Measurements from ENCODE around the gene CHD6. TPM values are rescaled to one million over a fixed set of nuclear protein-coding genes. Genes with fewer than 3 reads are reported as not detected.

CHD6 gene
- total RNA-seq, 1 experiment from 2014 or later = 26.6 TPM

DNA sequence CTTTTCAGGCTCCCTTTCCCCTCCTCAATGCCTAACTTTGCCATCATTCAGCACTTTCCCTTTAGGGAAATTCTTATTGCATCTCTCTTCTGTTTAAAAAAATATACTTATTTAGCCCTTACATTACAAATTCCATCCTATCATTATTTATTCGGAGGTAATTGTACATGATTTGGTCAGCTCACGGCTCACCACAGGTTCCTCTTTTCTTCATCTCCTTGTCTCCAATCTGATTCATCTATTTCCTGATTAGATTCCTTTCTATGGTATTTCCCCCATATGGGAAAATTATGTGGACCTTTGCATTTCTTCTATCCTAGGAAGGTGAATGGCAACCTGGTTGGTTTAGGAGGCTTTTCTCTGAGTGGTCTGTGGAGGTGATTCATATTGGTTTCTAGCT is 238.6 kb downstream of the CHD6 start:
- TF ChIP-seq, protein P1, sequence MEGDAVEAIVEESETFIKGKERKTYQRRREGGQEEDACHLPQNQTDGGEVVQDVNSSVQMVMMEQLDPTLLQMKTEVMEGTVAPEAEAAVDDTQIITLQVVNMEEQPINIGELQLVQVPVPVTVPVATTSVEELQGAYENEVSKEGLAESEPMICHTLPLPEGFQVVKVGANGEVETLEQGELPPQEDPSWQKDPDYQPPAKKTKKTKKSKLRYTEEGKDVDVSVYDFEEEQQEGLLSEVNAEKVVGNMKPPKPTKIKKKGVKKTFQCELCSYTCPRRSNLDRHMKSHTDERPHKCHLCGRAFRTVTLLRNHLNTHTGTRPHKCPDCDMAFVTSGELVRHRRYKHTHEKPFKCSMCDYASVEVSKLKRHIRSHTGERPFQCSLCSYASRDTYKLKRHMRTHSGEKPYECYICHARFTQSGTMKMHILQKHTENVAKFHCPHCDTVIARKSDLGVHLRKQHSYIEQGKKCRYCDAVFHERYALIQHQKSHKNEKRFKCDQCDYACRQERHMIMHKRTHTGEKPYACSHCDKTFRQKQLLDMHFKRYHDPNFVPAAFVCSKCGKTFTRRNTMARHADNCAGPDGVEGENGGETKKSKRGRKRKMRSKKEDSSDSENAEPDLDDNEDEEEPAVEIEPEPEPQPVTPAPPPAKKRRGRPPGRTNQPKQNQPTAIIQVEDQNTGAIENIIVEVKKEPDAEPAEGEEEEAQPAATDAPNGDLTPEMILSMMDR (IDR thresholded peaks at IDR 0.05 in 2 of 3, conservative IDR thresholded peaks at IDR 0.05 in 1 of 3; ENCODE audit: borderline replicate concordance in 1 of 3, insufficient read depth in 1 of 3, low read depth in 2 of 3, low read length in 2 of 3) = no peak
- no peak for TF ChIP-seq RAD21 (IDR thresholded peaks at IDR 0.05; ENCODE audit: low read depth)
- TF ChIP-seq ELF1 (IDR thresholded peaks at IDR 0.05; ENCODE audit: borderline replicate concordance, low read depth) = no peak
- no peak for TF ChIP-seq REST (IDR thresholded peaks at IDR 0.05; ENCODE audit: low read depth)
- TF ChIP-seq CEBPB (IDR thresholded peaks at IDR 0.05; ENCODE audit: low read depth) = no peak
- H3K79me2 ChIP-seq (ENCODE audit: insufficient read depth, low read length) = no peaks in the 10 kb centered on the region
- no peaks in the 10 kb centered on the region for H3K36me3 ChIP-seq (ENCODE audit: control insufficient read depth in 1 of 2, insufficient read depth in 2 of 2, low read length in 2 of 2)
- H3K9me2 ChIP-seq (ENCODE audit: insufficient read depth) = no peaks in the 10 kb centered on the region
- no peak for DNase-seq (ENCODE audit: low read depth, low spot score)
- no peak overlapping the region for H3K4me2 ChIP-seq (ENCODE audit: low read length)
- ChIA-PET CTCF (no interaction called here), POLR2A (no interaction called here), RAD21 (ENCODE audit: low non-redundant PET in 1 of 2, low total read pairs in 2 of 2, uncharacterized antibody in 2 of 2, unreplicated experiment in 2 of 2) (no interaction called here)
- ATAC-seq = no peak
- H2AFZ ChIP-seq (ENCODE audit: low read depth, low read length, poor library complexity, severe bottlenecking) = no peak overlapping the region
- H3K27me3 ChIP-seq (ENCODE audit: insufficient read depth, low read length) = peaks cover 10% of the 10 kb centered on the region
- H3K4me3 ChIP-seq (replicated peaks in 1 of 2; ENCODE audit: low read depth in 1 of 2, low read length in 2 of 2) = no peak overlapping the region
- H3K9ac ChIP-seq (ENCODE audit: low read length) = no peak overlapping the region
- BruUV-seq (replicated peaks) = no TSS peak
- H3K9me3 ChIP-seq (ENCODE audit: control insufficient read depth in 1 of 2, insufficient read depth in 1 of 2, low read depth in 1 of 2, low read length in 2 of 2) = no peaks in the 10 kb centered on the region
- H3K4me1 ChIP-seq (ENCODE audit: control insufficient read depth in 1 of 2, insufficient read depth in 2 of 2, low read length in 2 of 2) = no peaks in the 10 kb centered on the region
- H3K27ac ChIP-seq (ENCODE audit: low read depth, low read length) = no peak overlapping the region
- intact Hi-C loops (cut with micrococcal nuclease) = no loop called here
- H4K20me1 ChIP-seq (ENCODE audit: insufficient read depth) = no peaks in the 10 kb centered on the region

Data from HCT116 (cell line).